HG03025 (cell line): ENCODE results near the gene KRTAP29-1.

Experiments used
- ATAC-seq: cut with Tn5 transposase; IDR thresholded peaks from one replicate; pipeline ENCODE4 v1.9.1; 2021; ENCODE audit warnings: mild to moderate bottlenecking, moderate library complexity; ENCODE audit not compliant: unreplicated experiment, low FRiP score

The KRTAP29-1 gene

GRCh38 chr17:41254861-41255260 lies 47.8 kb downstream of the KRTAP29-1 start:
- ATAC-seq: no peak
